GM18951 (cell line): ENCODE data around the gene SNTB2.

Experiments used
- POLR2A ChIP-seq: IDR thresholded peaks from 4 replicates; pipeline ENCODE4 v1.6.1; 2011; ENCODE audit warnings: mild to moderate bottlenecking; ENCODE audit not compliant: insufficient read length, insufficient read depth; ENCODE audit errors: extremely low read depth
- in situ Hi-C: fragments of 300-500 bp; cut with MboI; formaldehyde crosslinking; loops from one replicate; pipeline ENCODE4 v1.12.0; 2022; ENCODE audit warnings: low sequenced_read_pairs, mixed read lengths, inconsistent platforms; ENCODE audit not compliant: unreplicated experiment

SNTB2 gene

DNA sequence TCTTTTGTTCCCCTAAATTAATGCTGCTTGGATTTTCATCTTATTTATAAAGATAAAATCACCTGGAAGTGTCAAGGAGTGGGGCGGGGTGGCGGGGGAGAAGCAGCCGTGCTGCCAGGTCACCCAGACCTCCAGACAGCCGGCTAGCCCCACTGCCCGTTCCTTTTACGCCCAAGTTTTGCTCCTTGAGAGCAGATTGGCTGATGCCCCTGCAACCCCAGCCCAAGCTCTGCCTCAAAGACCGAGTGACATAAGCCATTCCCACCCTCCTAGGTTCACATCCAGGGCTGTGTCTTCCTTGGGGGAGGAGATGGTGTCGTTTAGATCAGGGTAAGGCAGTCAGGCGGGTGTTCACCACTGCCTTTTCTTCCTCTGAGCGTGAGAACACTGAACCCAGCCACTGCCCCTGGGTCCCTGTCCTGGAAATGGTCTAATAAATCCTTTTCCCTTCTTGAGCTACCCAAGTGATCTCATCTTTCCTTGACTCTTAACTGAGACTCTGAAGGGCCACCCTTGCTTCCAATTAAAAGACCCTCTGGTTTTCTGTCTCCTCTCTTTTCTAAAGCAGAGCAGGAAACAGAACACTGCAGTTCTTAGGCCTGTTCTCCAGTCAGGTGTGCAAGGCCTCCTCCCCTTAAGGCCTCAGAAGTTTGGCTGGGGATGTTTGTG is 137.8 kb downstream of the SNTB2 start:
- in situ Hi-C loops, result no loop called here
- TF ChIP-seq POLR2A, result no peak

DNA sequence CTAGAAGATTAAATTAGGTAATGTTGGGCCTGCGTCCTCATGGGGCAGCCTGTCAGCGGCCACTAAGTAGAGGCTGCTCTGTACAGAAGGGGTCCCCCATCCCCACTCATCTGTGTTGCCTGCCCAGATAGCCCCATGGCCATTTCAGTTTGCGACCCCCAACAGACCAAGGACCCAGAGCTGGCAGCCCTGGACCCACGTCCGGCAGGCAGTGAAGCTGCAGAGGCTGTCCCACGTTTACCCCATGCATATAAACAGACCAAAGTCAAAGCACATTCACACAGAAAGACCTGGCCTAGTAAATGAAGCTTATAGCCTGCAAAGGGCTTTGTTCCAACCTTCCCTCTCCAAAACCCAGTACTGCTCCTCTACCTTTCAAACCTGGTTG is 138.8 kb downstream of the SNTB2 start:
- TF ChIP-seq POLR2A, result no peak
- in situ Hi-C loops, result no loop called here

DNA sequence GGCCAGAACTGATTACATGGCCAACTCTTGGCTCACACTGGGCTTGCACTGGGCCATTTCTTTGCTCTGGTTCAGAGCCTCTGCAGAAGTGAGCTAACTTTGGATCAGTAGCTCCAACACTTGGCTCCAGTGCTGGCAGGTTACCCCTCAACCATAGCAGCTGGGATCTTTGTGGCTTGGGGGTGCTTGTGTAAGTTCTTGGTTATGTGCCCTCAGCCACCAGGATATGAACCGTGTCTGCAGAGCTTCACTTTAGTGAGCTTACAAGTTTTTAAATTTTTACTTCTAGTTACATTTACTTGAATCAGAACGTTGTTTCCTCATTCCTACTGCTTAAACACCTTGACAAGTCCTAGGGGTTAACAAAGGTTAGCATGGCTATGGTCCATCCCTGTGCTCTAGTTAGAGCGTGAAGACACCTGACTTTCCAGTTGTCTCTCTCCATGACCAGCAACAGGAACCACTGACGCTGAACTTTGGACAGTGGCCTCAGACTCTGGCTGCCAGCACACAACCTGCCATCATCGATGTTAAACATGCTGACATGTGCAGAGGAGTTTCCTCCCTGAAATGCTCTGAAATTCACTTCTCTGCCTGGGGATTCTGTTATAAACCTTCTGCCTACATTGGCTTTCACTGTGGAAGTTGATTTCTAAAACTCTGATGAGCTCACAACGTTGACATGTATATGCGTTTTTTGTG is 139.4 kb downstream of the SNTB2 start:
- in situ Hi-C loops, result no loop called here
- TF ChIP-seq POLR2A, result no peak

DNA sequence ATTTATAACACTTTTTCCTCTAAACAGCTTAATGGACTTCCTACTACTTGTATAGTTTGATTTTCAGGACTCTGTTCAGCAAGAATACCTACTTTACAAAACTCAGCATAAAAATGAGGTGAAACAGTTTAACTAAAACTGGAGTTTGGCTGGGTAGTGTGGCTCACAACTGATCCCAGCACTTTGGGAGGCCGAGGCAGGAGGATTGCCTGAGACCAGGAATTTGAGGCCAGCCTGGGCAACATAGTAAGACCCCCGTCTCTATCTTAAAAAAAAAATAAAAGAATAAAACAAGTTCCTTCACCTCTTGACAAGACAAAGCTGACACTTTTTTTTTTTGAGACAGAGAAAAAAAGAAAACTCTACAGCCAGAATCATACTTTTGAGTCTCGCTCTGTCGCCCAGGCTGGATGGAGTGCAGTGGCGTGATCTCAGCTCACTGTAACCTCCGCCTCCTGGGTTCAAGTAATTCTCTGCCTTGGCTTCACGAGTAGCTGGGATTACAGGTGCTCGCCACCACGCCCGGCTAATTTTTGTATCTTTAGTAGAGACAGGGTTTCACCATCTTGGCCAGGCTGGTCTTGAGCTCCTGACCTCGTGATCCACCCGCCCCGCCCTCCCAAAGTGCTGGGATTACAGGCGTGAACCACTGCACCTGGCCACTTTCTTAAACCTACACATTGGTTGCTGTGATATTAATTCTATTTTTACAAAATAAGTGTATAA is 140.8 kb downstream of the SNTB2 start:
- in situ Hi-C loops, result no loop called here
- no peak for TF ChIP-seq POLR2A

DNA sequence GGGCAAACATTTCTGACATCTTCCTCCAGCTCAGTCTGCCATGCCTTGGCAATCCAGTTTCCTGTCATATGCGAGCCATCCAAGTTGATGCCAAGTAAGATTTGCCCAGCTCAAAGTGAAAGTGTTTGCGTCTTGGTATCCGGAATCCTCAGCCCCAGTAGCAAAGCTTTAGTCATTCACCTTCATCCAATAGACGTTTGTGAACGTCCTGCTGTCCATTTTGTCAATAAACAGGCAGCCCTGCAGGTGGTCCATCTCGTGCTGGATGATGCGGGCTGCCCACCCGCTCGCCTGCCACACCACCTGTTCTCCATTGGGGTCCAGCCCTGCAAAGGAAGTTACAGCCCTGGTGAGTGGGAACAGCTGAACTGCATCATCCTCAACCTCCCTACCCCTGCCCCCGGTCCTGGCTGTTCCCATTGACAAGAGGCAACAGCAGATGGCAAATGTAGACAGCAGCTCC is 141.9 kb downstream of the SNTB2 start:
- in situ Hi-C loops, result no loop called here
- TF ChIP-seq POLR2A, result no peak

DNA sequence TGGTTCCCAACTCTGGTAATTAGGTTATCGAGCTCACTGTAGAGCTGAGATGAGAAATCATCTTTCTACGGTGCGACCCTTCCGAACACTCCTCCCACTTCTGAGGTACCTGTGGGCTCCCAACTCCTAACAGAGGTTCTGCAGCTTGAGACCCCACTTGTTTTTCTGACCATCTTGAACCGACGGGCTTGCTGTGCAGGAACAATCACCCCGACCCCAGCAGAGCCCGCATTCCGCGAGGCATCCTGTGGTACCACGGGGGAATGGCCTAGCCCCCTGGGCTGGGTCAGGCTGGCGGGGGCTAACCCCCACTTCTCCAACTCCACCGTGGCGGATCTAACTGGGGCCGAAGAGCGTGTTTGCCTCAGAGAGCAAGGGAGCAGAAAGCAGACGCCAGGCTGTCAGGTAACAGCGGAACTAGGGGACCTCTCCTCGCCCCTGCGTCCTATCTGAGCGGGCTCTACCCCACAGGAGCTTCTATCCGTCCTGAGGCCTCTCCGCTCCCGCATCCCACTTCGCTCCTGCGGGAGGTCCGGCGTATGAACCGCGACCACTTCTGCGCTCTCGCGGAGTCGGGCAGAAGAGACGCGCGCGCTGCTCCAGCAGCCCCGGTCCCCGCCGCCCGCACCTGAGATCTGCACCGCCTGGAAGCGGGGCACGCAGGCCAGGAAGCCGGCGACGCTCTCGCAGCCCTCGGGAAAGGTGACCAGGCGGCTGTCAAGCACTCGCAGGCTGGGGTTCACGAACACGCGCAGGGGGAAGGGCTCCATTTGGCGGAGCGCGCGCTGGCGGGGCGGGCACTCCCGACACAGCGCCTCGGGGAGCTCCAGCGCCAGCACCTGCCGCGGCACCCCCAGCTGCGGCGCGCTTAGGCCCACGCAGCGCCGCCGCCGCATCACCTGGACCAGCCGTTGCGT is 142.7 kb downstream of the SNTB2 start:
- in situ Hi-C loops, result no loop called here
- no peak for TF ChIP-seq POLR2A

DNA sequence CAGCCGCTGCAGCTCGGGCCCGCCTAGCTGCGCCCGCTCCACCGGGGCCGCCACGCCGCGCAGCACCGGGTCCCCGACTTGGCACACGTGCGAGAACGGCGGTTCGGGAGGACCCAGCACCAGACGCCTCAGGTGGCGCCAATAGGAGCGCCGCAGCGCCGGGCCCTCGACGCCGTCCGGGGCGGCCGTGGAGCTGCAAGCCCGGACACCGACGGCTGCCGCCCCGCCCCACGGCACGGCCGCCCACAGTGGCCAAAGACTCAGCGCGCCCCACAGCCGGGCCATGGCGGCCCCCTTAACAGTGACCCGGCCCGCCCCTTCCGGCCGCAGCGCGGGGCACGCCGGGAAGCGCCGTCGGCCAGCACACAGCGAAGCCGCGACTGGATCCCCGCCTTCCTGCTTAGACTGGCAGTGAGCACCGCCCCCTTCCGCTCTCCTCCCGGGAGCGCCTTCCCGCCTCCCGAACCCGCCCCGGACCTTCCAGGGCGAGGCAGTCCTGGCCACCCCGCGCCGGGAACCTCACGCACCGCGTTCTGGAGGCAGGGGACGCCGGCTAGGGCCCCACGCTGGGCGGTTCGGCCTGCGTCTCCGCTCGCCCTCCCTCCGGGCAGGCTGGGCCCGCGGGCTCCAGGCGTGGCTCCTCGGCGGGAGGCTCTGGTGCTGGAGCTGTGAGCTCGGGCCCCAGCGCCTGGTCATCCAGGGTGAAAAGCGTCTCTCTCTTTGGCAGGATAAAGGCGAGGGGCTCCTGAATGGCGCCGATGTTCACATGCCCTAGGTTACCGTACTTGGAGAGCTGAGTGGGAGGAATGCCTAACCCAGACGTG is 143.5 kb downstream of the SNTB2 start, which contains the start of gene PDF:
PDF (minus strand) TSS at position 303 of the 824 bp plus-strand sequence; CDS start at position 285, 18 bp downstream.
- in situ Hi-C loops, result no loop called here
- TF ChIP-seq POLR2A, result peak; percentile 88

DNA sequence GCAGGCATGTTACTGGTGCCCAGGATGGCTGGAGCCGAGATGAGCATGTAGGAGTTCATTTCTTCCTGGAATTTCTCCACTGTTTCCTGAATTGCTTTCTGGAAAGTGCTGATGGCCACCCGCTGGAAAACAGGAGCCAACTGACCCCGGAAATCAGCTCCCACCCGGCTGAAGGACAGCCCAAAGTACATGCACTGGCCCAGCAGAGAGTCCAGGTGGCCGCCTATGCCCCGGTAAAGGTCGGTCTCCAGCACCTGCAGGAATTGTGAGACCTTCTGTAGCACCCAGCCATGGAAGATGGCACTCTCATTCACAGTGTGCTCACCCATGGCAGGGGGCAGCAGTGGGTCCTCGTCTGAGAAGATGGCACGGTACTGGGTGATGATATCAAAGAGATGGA is 147.7 kb downstream of the SNTB2 start:
- no peak for TF ChIP-seq POLR2A
- in situ Hi-C loops, result no loop called here

DNA sequence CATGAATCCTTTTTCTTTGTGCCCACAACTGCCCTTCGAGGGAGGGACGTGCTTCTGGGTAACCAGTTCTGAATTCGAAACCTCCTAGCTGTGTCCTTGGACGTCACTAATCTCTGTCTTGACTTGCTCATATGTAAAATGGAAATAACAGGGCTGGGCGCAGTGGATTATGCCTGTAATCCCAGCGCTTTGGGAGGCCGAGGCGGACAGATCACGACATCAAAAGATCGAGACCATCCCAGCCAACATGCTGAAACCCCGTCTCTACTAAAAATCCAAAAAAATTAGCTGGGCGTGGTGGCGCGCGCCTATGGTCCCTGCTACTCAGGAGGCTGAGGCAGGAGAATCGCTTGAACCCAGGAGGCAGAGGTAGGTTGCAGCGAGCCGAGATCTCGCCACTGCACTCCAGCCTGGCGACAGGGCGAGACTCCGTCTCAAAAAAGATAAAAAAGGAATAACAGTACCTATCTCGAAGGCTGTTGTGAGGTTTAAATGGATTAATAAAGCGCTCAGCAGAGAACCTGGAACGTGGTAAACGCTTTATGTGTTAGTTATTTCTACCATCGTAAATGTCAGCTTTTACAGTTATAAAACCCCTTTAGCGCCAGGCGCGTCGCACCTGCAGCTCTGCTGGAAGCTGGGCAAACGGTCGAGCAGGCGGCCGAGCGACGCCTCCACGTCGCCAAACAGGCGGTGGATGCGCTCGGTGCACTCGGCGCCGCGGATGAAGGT is 151.8 kb downstream of the SNTB2 start:
- TF ChIP-seq POLR2A, result no peak
- in situ Hi-C loops, result no loop called here

DNA sequence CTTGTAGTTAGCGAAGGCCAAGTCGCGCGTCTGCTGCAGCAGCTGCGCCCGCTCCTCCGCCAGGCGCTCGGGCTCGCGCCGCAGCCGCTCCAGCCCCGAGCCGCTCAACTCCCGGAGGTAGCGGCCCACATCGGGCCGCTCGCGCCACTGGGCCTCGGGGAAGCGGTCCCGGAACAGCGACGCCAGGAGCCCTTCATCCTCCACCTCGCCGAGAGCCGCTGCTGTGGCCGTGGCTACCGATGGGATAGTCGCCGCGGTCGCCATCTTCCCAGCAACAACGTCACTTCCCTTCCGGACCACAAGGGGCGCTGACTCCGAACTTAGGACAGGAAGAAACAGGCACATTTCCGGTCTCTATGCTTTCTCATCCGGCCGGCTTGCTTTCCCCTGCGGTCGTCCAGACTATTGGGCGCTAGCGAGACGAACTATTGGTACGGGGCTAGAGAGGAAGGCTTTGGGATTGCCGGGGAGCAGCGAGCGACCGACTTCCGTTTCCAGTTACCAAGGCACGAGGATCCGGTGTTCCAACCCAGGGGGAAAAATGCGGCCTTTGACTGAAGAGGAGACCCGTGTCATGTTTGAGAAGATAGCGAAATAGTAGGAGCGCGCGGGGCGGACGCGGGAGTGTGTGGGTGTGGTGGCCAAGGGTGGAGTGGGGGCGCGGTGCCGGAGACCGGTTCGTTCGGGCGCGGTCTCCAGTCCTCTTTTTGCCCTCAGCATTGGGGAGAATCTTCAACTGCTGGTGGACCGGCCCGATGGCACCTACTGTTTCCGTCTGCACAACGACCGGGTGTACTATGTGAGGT is 152.5 kb downstream of the SNTB2 start, which contains the start of the genes COG8 and NIP7:
COG8 (minus strand) TSS at position 276 of the 806 bp plus-strand sequence; CDS start at position 264, 12 bp downstream.
NIP7 (plus strand) TSS at position 484 of the 806 bp plus-strand sequence; CDS start at position 542, 58 bp downstream.
- in situ Hi-C loops, result no loop called here
- TF ChIP-seq POLR2A, result peak; percentile 89

DNA sequence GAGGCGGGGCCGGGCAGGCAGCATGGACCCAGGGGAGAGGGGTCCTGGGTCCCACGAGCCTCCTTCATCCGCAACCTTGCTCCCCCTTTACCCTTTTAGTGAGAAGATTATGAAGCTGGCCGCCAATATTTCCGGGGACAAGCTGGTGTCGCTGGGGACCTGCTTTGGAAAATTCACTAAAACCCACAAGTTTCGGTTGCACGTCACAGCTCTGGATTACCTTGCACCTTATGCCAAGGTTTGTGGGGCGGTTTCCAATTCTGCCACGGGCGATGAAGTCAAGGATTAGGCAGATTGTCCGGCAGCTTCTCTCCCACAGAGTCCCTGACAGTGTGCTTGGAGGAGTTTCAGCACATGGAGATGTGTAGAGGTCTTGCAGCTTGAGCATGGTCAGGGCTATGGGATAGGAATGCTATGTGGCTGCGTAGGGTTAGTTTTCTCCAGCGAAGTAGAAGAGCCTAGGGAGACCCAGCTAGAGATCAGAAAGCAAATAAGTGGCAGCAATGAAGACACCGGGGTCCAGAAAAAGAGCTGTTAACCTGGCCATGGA is 153.2 kb downstream of the SNTB2 start:
- no peak for TF ChIP-seq POLR2A

More for the DNA sequence above, 153.2 kb downstream of the SNTB2 start:
- in situ Hi-C loops, result no loop called here
